ENCODE measurements around the gene KIF2A. TPM values are rescaled to one million over a fixed set of nuclear protein-coding genes. Genes with fewer than 3 reads are reported as not detected.

KIF2A gene
- total RNA-seq, 1 experiment from 2014 or later: 81.4 TPM

DNA sequence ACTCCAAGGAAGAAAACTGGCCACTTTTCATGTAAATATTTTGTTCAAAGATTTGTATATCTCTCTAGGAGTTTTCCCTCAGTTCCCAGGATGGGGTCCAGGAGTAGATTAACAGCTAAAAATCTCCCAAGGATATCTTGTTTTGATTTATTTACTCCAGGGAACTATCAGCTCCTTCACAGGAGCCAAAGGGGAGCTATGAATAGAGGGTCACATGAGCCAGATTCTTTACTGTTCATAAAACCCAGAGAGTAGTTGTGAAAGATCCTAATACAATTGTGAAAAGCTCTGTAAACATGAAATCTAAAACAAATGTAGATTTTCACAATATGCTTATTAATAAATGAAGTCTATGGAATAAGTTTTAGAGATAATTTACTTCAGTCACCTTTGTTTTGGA, 80.8 kb downstream of the KIF2A start:
- intact Hi-C loops (cut with micrococcal nuclease; ENCODE audit: unreplicated experiment): no loop called here
- Mint-ChIP-seq H3K4me1 (ENCODE audit: low read depth, unreplicated experiment) (peaks cover 24% of the 10 kb centered on the region), H3K27me3 (ENCODE audit: unreplicated experiment) (no peaks in the 10 kb centered on the region), H3K9me3 (ENCODE audit: low read depth, unreplicated experiment) (no peaks in the 10 kb centered on the region), H3K4me3 (ENCODE audit: low read depth, unreplicated experiment) (no peak overlapping the region), H3K36me3 (ENCODE audit: insufficient read depth, unreplicated experiment) (peaks cover 62% of the 10 kb centered on the region), H3K27ac (ENCODE audit: unreplicated experiment) (no peak overlapping the region)
- CTCF ChIA-PET: no interaction called here
- no TSS peak for BruUV-seq (replicated peaks)
- DNase-seq: no peak
- TF ChIP-seq, protein P1, sequence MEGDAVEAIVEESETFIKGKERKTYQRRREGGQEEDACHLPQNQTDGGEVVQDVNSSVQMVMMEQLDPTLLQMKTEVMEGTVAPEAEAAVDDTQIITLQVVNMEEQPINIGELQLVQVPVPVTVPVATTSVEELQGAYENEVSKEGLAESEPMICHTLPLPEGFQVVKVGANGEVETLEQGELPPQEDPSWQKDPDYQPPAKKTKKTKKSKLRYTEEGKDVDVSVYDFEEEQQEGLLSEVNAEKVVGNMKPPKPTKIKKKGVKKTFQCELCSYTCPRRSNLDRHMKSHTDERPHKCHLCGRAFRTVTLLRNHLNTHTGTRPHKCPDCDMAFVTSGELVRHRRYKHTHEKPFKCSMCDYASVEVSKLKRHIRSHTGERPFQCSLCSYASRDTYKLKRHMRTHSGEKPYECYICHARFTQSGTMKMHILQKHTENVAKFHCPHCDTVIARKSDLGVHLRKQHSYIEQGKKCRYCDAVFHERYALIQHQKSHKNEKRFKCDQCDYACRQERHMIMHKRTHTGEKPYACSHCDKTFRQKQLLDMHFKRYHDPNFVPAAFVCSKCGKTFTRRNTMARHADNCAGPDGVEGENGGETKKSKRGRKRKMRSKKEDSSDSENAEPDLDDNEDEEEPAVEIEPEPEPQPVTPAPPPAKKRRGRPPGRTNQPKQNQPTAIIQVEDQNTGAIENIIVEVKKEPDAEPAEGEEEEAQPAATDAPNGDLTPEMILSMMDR (IDR thresholded peaks at IDR 0.05; ENCODE audit: unreplicated experiment): no peak

DNA sequence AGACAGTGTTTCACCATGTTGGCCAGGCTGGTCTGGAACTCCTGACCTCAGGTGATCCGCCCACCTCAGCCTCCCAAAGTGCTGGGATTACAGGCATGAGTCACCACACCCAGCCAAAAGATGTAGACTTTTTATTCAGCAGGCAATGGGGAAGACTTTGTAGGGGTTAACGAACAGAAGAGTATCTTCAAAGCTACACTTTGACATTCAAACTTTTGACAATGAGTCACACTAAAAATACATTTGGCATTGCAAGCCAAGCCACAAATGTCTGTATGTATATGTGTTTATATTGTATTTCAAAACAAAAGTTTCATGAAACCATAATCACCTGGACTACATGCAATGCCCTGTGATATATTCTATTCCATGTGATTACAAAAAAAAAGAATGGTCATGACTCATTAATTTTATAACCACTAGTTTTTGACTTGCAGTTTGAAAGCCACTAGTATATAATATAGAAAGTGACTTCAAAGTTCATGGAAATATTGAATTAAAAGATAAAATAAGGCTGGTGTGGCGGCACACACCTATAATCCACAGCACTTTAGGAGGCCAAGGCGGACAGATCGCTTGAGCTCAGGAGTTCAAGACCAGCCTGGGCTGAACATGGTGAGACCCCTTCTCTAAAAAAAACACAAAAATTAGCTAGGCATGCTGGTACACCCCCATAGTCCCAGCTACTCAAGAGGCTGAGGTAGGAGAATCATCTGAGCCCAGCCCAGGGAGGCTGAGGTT, 89.4 kb downstream of the KIF2A start:
- BruUV-seq (replicated peaks): no TSS peak
- DNase-seq: no peak
- H3K27me3 Mint-ChIP-seq (ENCODE audit: unreplicated experiment): no peaks in the 10 kb centered on the region
- peaks cover 71% of the 10 kb centered on the region for H3K36me3 Mint-ChIP-seq (ENCODE audit: insufficient read depth, unreplicated experiment)
- CTCF ChIA-PET: no interaction called here
- intact Hi-C loops (cut with micrococcal nuclease; ENCODE audit: unreplicated experiment): no loop called here
- TF ChIP-seq, protein P1 (IDR thresholded peaks at IDR 0.05; ENCODE audit: unreplicated experiment): no peak
- no peaks in the 10 kb centered on the region for H3K4me1 Mint-ChIP-seq (ENCODE audit: low read depth, unreplicated experiment)
- no peak overlapping the region for H3K4me3 Mint-ChIP-seq (ENCODE audit: low read depth, unreplicated experiment)
- H3K27ac Mint-ChIP-seq (ENCODE audit: unreplicated experiment): no peak overlapping the region
- H3K9me3 Mint-ChIP-seq (ENCODE audit: low read depth, unreplicated experiment): no peaks in the 10 kb centered on the region

DNA sequence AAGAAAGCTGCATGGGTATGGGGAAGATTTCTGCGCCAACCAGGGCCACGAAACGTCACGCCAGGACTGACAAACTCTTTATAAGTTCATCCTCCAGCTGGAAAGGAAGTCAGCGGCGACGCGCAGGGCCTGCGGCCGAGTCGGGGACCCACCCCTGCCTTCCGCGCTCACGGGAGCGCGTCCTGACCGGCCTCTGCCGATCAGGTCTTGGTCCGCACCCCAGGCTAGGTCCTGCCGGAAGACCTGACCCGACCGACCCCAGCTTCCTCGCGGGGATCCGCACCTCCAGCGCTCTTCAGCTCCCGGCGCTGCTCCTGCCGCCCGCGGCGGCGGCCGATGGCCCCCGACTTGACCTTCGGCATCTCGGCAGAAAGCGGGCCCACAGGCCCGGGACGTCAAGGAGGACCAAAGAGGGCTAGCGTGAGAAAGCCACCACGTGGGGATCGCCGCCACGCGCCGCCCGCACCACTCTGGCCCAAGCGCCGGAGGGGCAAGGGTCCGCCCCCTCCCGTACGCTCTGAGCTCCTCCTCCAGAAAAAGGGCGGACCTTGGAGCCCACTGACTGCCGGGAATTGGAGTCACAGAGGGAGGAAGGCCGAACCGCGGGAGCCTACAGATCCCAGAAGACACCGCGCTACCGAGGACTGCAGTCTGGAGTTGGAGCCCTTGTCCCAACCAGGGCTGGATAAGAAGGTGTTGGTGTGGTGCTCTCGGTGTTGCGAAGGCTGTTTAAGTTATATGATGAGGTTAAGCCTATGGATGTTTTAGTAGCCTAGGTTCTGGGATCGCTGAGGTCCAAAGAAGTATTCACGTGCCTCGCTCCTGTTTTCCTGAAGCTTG, 97.6 kb downstream of the KIF2A start, which contains the start of gene DIMT1:
Gene DIMT1 (minus strand): TSS at position 495 of the 840 bp plus-strand sequence. CDS start 133 bp downstream, at position 362.
- peak within 1 kb of the TSS; percentile 96 for H3K27ac Mint-ChIP-seq (ENCODE audit: unreplicated experiment)
- H3K27me3 Mint-ChIP-seq (ENCODE audit: unreplicated experiment): no peaks in the 10 kb centered on the region
- peak within 1 kb of the TSS; percentile 99 for H3K4me3 Mint-ChIP-seq (ENCODE audit: low read depth, unreplicated experiment)
- H3K36me3 Mint-ChIP-seq (ENCODE audit: insufficient read depth, unreplicated experiment): peaks cover 46% of the 10 kb centered on the region
- peaks cover 3% of the 10 kb centered on the region for H3K9me3 Mint-ChIP-seq (ENCODE audit: low read depth, unreplicated experiment)
- DNase-seq: peak; percentile 95
- BruUV-seq (replicated peaks): no TSS peak
- CTCF ChIA-PET: interaction anchor here (1.0 to 1.3 kb wide), 5 partner anchors 9 to 60 kb away, joined by 3 to 31 read pairs (median 3); partner anchors contain the start of gene IPO11
- intact Hi-C loops (cut with micrococcal nuclease; ENCODE audit: unreplicated experiment): no loop called here
- H3K4me1 Mint-ChIP-seq (ENCODE audit: low read depth, unreplicated experiment): peaks cover 13% of the 10 kb centered on the region
- TF ChIP-seq, protein P1 (IDR thresholded peaks at IDR 0.05; ENCODE audit: unreplicated experiment): no peak

DNA sequence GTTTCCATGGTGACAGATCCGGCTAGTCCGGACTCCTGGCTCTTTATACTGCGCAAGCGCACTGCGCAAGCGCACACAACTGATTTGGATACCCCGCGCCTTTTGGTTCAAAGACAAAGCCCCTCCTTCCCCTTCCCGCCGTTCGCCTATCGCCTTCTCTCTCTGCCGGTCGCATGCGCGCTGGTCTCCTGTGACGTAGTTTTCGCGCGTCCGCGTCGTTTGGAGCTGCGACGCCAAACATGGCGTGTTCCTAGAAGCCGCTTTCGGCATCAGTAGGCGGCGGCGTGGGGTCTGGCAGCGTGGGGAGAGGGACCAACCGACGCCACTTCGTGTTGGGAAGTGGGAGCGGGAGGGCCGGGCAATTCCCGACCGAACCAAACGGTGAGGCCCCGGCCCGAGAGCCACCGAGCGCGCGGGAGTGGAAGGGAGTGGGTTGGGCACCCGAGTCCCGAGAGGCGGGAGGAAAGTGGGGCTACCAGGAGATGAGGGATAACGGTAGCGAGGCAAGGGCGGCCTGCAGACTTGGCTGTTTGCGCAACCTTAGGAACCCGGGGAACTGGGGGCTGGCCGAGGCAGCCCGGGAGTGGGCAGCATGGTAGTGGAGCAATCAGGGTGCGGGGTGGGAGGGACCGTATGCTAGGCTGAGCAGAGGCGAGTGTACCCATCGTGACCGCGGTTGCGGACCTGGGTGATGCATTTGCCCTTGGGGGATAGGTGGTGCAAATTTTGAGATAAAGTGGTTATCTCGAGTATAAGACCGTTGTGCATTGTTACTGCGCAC, 106.7 kb downstream of the KIF2A start, which contains the start of gene IPO11:
Gene IPO11 (plus strand): TSS at position 215 of the 781 bp plus-strand sequence. CDS start 24,517 bp downstream, outside the sequence.
- CTCF ChIA-PET: interaction anchor here (2.5 kb wide), 1 partner anchor 9 kb away, joined by 31 read pairs; the partner anchor contains the start of gene DIMT1
- BruUV-seq (replicated peaks): no TSS peak
- TF ChIP-seq, protein P1 (IDR thresholded peaks at IDR 0.05; ENCODE audit: unreplicated experiment): no peak

More for the DNA sequence above, 106.7 kb downstream of the KIF2A start, which contains the start of gene IPO11:
- DNase-seq: peak; percentile 97
- peaks cover 14% of the 10 kb centered on the region for H3K4me1 Mint-ChIP-seq (ENCODE audit: low read depth, unreplicated experiment)
- H3K4me3 Mint-ChIP-seq (ENCODE audit: low read depth, unreplicated experiment): peak within 1 kb of the TSS; percentile 90
- no peaks in the 10 kb centered on the region for H3K9me3 Mint-ChIP-seq (ENCODE audit: low read depth, unreplicated experiment)
- intact Hi-C loops (cut with micrococcal nuclease; ENCODE audit: unreplicated experiment): no loop called here
- no peaks in the 10 kb centered on the region for H3K27me3 Mint-ChIP-seq (ENCODE audit: unreplicated experiment)
- peaks cover 18% of the 10 kb centered on the region for H3K36me3 Mint-ChIP-seq (ENCODE audit: insufficient read depth, unreplicated experiment)
- H3K27ac Mint-ChIP-seq (ENCODE audit: unreplicated experiment): peak within 1 kb of the TSS; percentile 90
